ENCODE results near the gene NLRP8.
"Not testable (repeated sequence)": the region's sequence is repeated elsewhere in the genome, so short reads cannot be mapped to it uniquely, and the experiment has no call there.

Gene NLRP8

DNA sequence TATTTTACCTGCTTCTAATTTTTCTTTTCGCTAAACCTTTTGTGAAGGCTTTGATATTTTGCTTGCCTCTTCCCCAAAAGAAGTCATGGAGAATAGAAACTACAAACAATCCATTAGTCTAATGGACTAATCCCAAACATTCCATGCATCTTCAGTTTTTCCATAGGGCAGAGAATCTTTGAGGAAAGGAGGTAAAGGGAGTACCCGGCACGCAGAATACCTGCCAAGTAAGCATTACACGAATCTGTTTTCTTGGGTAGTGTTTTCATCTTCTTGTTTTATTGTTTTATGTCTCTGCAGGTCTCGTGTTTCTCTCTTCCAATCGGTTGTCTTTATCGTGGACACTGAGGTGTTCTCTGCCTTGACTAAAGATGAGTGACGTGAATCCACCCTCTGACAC is at the start of gene NLRP8:
Gene NLRP8, plus strand, starts transcription at position 301 of the 400 bp plus-strand sequence.
- DNase-seq: no peak

DNA sequence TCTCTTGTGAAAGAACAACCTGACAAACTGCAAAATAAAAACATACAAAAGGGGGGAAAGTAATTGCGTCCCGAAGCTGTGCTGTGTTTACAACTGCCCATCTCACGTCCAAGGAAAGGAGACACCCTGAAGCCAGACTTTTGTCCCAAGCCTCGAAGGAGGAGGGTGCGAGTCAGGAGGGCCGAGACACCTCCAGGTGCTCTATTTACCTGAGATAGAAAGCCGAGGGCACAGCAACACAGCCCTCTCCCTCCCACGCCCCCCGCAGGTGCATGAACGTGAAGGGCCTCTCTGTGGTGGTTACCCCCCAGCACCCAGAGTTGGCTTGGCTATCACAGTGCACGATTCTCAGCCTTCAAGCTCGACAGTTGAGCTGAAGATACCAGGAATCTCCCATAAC is 48.7 kb upstream of the NLRP8 start:
- DNase-seq: no peak

- DNase-seq: no peak
Observed at GRCh38 chr19:55901369-55902079, 46.1 kb upstream of the NLRP8 start.

GRCh38 chr19:55902080-55902751 is 45.4 kb upstream of the NLRP8 start:
- DNase-seq: no peak

DNA sequence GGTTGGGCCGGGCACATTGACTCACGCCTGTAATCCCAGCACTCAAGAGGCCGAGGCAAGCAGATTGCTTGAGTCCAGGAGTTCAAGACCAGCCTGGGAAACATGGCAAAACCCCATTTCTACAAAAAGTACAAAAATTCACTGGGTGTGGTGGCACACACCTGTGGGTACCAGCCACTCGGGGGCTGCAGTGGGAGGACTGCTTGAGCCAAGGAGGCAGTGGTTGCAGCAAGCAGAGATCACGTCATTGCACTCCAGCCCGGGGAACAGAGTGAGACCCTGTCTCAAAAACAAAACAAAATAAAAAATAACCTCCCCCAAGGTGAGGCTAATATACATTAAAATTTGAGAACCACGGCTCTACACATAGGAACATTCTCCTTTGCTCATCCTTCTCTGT is 40.3 kb upstream of the NLRP8 start:
- DNase-seq: no peak

DNA sequence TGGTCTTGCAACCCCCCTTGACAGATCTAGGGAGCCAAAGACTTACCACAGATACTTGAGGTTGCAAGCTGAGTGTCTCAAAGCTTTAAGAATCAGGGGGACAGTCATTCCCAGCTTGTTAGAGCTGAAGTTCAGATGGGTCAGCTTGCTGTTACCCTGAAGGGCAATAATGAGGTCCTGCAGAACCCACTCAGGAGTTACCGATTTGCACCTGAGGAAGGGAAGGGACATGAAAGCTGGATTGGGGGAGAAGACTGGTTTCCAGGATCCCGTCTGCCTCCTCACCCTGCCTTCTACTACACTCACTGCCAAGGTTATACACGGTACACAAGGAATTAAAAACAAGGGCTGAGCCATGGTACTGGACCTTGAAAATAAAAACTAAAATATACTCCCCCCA is 39.9 kb upstream of the NLRP8 start:
- DNase-seq: no peak

DNA sequence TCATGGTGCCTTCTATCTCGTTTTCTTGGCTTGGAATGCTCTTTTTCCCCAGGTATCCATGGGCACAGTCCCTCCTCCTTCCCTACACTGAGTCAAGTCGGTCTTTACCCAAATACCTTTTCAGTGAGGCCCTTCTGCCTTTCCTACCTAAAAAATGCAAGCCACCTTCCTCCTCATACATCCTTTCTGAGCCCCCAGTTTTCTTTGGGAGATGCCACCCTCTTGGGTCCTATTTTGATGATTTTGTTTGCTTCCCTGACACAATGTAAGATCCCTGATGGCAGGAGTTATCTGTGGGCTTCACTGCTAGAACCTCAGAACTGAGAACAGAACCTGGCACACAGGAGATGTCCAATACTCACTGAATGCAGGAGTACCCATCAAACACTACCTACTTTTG is 37.8 kb upstream of the NLRP8 start:
- no peak for DNase-seq

GRCh38 chr19:55912916-55913315 is 34.7 kb upstream of the NLRP8 start:
- DNase-seq: no peak

DNA sequence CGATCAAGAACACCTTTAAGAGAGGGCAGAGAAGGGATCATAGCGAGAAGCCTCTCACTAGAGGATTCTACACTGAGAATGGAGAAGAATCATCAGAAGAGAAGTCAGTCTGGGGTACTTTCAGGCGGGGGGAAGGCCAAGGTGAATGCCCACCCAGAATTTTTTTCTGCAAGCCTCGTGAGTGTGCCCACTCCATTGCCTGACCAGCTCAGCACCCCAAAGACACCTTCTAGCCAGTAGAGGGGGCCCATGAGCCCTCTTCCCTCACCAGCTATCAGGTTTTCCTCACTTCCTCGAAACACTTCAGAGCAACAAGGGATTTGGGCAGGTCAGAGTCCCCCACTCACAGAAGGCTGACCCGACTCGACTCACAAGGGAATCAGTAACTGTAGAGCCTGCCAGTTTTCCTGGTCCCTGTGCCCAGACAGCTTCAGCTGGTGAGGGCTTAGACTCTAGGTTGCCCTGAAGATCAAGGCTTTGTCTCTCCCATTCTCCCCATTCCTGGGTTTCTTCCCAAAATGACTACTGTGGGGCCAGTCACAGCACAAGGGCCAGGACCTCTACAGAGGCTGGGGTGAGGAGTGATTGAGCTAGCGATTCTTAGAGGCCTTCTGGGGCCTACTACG is 33.9 kb upstream of the NLRP8 start:
- no peak for DNase-seq

DNA sequence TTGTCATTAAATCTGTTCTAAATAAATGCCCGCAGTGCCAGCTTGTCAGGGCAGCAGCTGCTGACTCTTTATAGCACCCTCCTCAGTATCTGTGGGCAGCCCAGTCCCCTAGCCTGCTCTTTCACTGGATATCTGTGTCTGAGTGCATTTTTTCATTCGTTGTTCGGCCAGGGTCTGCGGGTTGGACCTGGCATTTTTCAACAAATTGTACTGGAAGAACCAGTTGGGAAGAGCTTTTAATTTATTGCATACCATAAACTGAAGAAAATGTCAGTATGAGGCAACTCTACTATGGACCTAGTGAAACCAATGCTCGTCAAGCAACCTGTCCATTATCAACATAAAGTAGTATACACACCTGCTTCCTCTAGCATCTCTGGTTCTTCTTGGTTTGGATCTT is 24.1 kb upstream of the NLRP8 start:
- no peak for DNase-seq

- DNase-seq: no peak
Observed at GRCh38 chr19:55927991-55928390, 19.6 kb upstream of the NLRP8 start.

DNA sequence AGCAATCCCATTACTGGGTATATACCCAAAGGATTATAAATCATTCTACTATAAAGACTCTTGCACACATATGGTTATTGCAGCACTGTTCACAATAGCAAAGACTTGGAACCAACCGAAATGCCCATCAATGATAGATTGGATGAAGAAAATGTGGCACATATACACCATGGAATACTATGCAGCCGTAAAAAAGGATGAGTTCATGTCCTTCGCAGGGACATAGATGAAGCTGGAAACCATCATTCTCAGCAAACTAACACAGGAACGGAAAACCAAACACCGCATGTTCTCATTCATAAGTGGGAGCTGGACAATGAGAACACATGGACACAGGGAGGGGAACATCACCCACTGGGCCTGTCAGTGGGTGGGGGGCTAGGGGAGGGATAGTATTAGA is 18.4 kb upstream of the NLRP8 start:
- not testable (repeated sequence) for DNase-seq

DNA sequence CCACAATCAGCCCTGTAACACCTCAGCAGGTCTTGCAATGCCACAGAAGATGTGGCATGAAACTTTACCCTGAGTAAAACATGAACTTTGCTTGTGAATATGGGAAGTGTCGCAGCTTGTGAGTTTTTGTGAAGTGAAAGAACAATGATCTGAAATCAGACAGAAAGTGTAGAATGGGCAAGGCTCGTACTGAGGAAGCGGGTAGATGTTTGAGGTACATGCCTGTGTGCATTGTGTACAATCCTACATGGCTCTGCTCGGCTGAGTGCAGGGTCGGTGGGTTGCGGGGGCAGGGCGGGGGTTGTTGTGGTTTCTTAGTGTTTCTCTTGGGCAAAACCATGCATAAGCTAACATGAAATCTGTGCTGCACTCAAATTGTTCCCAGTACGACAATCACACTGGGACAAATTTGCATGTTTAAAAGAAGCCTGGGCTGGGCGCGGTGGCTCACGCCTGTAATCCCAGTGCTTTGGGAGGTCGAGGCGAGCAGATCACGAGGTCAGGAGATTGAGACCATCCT is 16.6 kb upstream of the NLRP8 start:
- no peak for DNase-seq

- DNase-seq: no peak
Observed at GRCh38 chr19:55931936-55932386, 15.7 kb upstream of the NLRP8 start, which contains the start of gene NLRP13. TSS of gene NLRP13 (minus strand) at chr19:55932336. CDS start at chr19:55932311, 25 bp downstream.

DNA sequence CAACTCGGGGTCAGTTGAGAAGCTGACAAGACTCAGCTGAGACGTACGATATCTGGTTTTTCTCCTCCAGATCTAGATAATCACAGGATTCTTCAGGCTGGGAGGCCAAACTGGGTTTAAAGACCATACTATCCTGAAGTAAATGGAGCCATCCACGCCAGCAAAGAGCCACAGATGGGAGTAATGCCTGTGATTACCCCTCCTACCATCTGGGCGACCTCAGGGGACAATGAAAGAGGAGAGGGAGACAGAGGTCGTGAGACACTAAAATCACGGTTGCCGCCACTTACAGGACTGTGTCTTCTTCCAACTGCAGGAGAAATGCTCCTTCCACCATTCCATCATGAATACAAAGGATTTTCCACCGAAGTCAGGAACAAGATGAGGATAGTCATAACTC is 12.4 kb upstream of the NLRP8 start:
- no peak for DNase-seq

DNA sequence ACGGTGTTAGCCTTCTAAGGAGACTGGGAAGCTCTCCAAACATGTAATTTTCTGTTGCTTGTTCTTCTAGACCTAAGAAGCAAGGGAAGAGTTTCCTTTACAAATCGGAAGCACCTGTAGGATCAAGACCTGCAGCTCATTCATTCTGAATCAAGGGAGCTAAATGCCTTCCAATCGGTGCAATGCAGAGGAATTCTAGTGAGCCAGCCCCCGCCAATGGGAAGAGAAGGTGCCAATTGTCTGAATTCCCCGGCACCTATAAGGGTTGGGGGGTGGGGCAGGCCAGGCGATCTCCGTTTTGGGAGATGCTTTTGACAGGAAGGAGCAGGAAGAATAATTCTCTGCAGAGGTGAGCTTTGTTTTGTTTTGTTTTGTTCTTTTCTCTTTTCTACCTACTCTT is 8.4 kb upstream of the NLRP8 start:
- no peak for DNase-seq

DNA sequence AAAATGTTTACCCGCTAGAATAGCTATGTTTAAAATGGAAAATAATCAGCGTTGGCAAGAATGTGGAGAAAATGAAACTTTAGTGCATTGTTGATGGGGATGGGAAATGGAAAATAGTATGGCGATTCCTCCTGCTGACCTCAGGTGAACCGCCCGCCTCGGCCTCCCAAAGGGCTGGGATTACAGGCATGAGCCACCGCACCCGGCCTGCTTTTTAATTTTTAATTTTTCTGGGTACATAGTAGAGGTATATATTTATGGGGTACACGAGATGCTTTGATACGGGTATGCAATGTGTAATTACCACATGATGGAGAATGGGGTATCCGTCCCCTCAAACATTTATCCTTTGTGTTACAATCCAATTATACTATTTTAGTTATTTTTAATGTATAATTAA is 7.3 kb upstream of the NLRP8 start:
- no peak for DNase-seq

GRCh38 chr19:55950566-55950965 is 2.9 kb downstream of the NLRP8 start:
- not testable (repeated sequence) for DNase-seq

GRCh38 chr19:55956431-55956830 is 8.8 kb downstream of the NLRP8 start:
- no peak for DNase-seq

DNA sequence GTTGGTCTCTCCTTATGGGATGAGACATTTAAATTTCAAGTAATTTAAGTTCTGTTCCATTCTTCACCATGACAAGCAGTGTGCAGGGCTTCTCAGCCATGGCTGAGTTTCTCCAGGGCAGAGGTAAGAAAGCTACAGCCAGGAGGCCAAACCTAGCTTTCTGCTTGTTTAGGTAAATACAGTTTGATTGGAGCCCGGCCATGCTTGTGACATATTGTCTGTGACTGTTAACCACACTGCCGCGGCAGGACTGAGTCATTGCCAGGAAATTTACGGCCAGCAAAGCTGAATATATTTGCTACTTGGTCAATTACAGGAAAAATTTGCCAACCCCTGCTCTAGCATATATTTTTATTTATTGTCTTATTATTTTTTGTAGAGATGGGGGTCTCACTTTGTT is 10.7 kb downstream of the NLRP8 start:
- no peak for DNase-seq

DNA sequence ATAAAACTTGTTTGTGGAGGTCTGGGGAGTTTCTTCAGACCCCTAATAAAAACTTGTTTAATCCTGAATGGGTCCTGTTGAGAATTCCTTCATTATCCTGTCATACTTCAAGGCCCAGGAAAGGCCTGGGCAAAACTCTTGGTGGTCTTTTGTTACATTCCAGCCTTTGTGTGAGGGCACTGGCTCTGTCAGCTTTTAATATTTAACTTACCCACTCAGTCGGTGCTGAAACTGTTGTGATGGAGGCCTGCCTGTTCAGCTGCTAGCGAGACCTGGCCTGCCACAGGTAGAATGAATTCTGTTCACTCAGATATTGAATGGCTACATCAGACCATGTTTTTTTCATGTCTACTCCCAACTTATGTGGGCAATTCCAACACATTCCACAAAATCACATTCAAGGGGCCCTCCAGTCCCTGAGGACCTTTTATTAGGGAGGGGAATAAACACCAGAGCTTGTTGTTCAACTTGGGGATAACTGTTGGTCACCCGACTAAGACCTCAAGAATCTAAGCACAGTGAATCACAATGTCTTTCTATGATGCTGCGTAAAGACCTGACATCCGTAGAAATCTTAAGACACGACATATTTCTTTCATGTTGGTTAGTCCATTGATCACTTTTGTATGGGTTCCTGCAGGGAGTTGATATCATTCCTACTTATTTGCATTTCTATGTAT is 12.5 kb downstream of the NLRP8 start:
- no peak for DNase-seq

DNA sequence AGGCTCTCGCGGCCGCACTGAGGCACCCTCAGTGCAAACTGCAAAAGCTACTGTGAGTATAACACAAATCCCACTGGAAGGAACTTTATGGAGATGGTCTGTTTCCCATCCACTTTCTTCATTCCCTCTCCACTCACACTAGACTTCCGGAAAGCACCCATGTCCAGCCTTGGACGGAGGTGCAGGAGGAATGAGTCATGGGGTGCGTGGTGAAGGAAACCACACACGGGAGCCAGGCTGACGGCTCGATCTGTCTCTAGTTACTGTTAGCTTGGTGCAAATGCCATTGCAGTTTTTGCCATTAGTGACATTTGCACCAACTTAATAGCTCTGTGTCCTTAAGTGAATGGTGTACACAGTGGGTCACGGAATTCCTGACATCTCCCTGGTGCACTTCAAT is 14.6 kb downstream of the NLRP8 start:
- DNase-seq: no peak

GRCh38 chr19:55973982-55974381 is 26.4 kb downstream of the NLRP8 start:
- no peak for DNase-seq

All from NCI-H1092 (cell line).